Skin of body (tissue), 2 donors: ENCODE measurements around the gene MTCL1. TPM values are rescaled to one million over a fixed set of nuclear protein-coding genes. Genes with fewer than 3 reads are reported as not detected.

Source experiments
- DNase-seq: peaks from one replicate; lab custom pipeline; 2025; lab: John Stamatoyannopoulos, UW
- total RNA-seq: library from RNA; depleted of rRNA; stranded (reverse); fragments of >200 nt; gene quantifications from one replicate; pipeline ENCODE4 v1.2.3, GENCODE V29; 2014

The MTCL1 gene
- total RNA-seq: 10.7 TPM

DNA sequence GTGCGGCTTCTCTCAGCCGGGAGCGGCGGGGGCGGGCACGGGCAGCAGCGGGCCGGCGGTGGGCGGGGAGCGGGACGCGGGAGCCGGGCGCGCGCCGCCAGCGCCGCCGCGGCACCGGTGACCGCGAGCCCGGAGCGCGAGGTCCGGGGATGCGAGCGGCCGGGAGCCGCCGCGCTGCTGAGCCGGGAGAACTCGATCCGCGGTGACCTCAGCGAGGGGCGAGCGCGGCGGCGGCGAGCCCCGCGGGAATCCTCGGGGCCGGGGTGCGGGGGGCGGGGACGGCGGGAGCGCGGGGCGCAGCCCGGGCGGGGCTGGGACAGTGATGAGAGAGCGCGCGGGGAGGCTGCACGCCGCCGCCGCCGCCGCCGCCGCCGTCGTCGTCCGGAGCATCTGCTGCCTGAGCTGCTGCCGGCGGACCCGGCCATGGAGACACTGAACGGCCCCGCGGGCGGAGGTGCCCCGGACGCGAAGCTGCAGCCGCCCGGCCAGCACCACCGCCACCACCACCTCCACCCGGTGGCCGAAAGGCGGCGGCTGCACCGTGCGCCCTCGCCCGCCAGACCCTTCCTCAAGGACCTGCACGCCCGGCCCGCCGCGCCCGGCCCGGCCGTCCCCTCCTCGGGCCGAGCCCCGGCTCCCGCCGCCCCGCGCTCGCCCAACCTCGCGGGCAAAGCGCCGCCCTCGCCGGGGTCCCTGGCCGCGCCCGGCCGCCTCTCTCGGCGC is at the start of gene MTCL1:
MTCL1 (plus strand) TSS at position 319 of the 723 bp plus-strand sequence; CDS start at position 424, 105 bp downstream.
- DNase-seq: no peak

DNA sequence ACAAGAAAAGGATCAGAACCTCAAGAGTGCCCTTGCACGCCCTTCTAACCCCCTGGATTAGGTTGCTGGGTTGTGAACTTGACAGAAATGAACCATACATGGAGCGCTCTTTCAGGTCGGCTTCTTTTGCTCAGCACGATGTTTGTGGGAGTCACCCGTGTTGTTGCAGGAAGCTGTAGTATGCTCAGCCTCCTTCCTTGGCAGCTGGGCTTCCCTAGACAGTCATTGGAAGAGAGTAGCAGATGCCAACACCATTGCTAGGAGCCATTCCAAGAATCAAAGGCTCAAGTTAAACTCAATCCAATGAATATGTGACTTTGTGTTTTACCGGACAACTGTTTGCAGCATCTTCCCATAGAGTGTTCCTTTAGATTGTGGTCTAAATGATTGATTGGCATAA is 49.1 kb upstream of the MTCL1 start:
- no peak for DNase-seq

DNA sequence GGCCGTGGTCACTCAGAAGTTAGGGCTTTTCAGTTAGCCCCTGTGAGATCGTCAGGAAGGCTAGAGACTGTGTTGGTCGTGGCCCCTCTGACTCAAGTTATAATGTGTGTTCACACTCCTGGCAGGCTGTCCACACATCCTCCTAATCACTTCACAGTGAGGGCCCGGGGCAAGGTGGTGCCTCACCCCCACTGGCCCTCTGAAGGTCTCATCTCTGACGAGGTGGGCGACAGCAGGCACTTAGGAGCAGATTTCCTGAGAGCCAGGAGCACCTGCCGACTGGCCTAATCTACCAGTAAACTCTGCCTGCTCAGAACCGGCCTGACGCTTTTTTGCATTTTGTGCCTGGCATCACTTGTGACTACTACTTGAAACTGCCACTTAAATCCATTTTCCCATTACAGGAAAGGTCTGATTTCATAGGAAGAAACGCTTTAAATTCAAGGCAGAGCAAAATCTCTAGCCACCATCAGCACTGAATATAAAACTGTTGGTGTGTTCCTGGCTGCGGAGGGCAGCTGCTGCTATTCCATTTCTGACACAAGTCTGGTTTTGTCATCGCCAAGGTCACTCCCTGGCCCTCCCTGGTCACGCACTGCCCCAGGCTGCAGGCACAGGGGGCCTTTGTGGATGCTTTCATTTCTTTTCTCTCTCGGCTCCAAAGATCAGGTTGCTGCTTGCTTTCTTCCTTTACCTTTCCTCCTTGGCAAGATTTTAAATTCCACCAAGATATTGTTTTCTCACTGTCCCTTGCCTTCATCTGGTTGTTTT is 48.1 kb upstream of the MTCL1 start:
- DNase-seq: no peak

DNA sequence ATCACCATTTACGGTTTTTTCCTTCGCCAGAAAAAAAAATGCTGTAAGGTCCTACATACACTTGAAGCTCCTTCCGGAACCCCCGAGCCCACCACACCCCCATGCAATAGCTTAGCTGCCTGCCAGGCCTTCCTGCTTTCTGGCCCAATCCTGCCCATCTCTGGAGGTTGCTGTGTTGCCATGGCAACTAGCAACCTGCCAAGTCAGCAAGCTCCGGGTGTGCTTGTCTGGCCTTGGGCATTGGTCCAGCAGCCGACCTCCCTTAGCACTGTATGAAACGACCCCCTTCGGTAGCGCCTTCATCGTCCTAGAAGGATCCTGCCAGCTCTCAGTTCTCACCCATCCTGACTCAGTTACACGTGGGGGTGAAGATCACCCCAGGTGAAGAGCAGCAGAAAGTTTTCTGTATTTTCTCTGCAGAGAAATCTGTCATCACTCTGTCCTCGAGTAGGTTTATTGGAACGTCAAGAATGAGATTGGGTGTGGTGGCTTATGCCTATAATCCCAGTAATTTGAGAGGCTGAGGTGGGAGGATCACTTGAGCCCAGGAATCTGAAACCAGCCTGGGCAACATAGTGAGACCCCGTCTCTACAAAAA is 47.4 kb upstream of the MTCL1 start:
- DNase-seq: no peak

DNA sequence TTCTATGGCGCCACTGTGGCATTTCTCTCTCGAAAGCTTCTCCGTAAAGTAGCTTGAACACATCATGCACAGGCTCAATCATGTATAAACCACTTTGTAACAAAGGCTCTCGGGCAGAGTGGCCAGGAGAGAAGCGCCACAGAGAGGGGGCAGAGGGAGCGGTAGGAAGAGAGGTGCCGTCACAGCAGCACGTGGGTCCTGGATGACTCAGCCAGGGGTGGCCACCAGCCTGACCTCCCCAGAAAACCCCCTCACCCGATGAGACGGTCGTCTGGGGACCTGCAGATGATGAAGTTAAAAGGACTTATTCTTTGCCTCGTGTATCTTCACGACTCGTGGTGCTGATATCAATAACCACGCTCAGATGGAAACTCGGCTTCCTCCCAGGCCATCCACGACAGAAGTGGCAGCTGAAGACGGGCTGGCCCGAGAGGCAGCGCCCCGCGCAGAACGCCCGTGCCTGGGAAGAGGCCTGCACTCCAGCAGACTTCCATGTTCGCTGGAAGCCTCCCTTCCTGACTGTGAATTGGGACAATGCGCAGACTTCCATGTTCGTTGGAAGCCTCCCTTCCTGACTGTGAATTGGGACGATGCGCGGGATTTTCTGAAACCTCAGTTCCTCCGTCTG is 46.4 kb upstream of the MTCL1 start:
- no peak for DNase-seq

DNA sequence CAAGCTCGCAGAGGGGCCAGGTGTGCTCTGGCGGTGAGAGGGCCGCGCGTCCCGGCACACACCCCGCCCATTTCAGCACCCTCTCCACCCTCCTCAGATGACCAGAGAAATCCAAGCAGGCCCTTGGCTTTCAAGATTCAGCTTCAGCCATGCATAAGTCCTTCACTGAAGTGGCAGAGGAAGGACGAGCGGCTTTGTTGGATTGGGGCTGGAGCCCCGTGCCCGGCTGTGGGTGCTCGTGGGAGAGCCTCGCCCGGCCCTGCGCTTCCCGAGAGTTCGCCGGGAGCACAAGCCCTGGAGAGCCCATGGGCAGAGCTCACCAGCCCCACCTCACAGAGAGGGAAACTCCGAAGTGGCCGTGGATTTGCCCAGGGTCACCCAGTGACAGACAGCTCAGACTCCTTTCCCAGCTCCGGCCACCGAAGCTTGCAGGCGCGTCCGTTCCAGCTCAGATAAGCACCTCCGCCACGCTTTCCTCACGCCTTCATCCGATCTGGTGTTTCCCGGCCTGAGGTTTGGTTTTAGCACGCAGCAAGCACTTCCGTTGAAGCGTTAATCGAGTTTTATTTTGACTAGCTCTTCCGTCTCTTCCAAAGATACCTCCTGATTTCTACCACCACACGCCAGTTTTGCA is 45.6 kb upstream of the MTCL1 start:
- no peak for DNase-seq

DNA sequence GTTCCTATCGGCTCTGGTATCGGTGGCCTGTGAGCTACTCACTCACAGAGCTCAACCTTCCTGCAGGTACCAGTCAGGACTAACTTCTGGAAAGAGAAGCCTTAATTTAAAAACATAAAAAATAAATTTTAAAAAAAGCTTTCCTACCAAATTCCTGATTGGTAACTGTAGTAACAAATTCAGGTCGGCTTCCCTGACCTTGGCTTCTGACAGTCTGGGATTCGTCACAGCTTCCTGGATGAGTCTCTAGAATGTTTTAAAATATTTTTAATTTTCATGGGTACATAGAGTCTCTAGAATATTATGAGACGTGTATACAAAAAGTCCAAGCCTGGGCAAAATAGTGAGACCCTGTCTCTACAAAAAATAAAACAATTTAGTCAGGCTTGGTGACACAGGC is 45.0 kb upstream of the MTCL1 start:
- DNase-seq: no peak

DNA sequence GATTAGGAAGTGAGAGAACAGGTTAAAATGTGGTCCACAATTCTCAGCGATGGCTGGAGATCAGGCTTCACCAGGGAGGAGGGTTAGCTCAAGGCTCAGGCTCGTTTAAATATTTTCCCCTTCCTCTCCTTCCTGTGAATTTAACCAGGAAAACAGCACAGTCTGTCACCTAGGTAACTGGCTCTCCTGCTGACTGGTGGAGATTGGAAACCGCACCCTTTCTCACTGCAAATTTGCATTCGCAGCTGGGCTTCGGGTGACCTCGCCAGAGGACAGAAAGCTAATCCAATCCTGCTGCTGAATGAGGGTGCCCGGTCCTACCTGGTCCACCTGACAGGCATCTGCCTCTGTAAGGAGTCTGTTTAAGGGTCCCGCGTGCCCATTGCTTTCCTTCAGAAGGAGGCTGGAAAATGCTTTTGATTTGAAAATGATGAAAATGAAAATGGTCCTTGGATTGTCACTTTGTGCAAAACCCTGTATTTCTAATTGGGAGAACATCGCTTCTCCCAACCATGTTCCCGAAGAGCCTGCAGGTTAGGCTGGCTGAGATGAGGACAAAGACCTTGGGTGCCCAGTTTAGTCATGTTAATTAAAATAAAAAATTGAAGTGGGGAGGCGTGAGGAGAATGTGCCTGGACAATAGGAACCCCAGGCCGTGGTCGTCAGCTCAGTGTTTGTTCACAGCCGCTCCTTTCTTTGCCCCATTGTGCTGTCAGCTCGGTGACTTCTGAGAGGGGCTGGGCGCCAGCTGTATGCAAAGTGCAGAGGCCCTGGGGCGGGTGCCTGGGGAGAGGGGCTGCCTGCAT is 43.4 kb upstream of the MTCL1 start:
- no peak for DNase-seq

DNA sequence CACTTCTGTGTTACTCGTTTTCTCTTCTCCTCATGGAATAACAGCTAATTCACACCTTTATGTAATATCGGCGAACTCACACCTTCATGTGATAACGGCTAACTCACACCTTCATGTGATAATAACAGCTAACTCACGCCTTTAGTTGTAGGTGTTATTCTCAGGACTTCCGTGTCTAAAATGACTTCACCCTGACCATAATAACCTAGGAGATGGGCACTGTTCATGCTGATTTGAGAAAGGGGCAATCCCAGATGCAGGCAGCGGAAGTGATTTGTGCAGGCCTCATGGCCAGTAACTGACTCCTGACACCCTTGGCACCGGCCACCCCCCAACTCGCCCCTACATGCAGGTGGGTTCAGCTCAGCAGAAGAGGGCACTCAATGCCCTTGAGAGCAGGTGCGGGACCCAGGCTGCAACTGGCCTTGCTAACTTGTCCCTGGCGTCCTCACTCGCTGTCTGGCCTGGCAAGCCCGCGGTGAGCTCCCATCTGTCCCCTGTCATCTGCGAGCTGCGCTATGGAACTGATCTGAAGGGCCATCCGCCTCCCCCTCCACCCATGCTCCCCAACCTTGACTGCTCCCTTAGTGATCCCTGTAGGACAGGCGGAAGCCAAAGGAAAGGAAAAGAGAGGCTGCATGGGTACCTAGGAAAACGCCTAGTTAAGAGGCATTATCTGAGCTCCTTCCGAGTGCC is 42.6 kb upstream of the MTCL1 start:
- no peak for DNase-seq

DNA sequence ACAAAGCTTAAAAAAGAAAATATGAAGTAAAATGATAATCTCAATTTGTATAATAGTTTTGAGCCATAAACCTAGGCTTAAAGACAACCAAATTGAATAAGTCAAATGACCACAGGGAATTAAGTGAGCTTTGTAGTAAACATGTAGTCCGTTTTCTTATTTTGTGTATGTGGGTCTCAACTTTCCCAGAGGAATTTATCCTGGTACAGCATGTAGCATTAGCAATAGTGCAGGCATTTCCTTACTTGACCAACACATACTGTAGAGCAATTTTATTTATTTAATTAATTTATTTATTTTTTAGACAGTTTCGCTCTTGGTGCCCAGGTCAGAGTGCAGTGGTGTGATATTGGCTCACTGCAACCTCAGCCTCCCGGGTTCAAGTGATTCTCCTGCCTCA is 37.5 kb upstream of the MTCL1 start:
- DNase-seq: no peak

DNA sequence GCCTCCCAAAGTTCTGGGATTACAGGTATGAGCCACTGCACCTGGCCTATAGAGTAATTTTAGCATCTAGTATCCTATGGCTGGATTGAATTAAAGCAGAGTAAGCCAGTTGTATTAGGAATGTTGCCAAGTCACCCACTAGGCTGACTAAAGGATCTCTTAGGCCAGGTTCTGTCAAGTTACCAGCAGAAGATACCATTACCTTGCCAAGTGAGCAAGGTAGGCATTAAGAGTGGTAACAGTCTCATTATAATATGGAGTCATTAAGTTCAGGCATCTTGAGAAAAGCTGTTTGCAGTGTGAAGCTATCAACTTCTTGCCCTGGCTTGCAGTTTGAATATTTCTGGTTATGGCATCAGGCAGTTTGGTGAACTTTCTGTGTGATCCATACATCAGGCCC is 37.0 kb upstream of the MTCL1 start:
- DNase-seq: no peak

DNA sequence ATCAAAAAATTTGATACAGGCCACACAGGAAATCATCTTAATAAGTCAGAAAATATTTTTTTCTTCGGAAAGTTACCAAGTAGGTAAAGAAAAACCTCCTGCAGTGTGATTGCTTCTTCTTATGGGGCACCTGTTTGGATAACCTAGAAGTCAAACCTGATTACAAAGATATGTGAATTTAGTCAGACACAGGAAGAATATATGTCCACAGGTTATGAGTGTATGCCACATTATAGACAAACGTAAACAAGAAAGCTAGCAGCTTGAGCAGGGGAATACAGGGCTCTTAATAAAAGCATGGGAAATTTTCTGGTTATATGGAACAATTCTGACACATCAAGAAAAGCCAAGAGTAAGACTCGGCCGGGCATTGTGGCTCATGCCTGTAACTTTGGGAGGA is 35.8 kb upstream of the MTCL1 start:
- DNase-seq: no peak

DNA sequence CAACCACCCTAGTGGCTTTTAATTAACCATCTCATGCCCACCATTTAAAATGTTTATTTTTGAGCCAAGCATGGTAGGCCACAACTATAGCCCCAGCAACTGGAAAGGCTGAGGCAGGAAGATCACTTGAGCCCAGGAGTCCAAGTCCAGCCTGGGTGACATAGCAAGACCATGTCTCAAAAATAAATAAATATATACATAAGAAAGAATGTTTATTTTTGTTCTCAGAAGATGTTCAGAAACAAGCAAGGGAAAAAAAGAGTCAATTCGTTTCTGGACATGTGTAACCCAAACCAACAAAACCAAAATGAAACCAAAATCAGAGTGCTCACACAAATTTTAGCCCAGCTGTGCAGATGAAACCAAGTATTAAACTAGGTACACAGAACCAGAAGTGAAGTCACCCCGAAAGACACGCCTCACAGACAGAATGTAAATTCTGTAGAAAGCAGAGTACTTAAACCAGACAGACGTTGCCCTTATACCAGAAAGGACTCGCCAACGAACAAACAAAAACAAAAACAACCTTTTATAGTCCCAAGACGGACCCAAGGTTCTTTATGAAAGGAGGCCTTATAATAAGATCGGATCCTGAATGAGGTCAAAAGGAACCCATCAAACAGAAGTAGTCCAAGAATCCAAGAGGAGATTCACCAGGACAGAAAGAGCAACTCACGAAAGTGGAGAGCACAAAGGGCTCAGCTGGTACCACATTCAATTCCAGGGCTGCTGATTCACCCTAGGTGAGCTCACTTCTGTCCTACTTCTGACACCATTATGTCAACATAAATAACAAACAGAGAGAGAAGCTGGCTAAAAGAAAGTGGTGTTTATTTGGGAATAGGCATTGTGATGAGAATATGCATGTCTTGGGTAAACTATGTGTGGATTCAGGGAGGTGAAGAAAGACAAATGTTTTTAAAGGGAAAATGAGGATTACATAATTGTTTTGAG is 31.8 kb upstream of the MTCL1 start:
- no peak for DNase-seq

DNA sequence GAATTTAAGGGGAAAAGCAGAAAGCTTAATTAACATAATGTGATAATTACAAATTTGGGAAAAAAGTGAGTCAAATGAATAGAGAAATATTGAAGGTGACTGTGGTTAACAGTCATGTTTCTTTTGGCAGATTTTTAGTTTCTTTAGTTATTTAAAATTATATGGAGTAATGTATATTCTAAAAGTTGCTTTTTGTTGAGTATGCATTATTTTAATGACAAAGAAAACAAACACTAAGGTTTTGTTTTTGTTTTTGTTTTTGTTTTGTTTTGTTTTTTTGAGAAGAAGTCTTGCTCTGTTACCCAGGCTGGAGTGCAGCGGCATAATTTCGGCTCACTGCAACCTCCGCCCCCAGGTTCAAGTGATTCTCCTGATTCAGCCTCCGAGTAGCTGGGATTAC is 30.3 kb upstream of the MTCL1 start:
- DNase-seq: no peak

DNA sequence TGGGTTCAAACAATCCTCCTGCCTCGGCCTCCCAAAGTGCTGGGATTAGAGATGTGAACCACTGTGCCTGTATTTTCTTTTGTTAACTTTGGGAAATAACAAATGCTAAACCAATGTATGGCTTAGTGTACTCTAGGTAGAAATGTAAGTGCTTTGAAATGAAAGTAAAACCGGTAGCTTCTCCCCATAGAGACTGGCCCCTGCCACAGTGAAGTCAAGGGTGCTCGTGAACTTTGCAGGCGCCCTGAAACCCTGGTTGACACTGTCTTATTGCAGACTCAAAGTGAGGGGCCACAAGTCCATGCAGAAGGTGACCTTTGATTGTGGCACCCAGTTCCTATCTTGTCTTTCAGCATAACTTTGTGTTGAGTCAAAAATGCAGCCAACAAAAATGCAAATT is 24.2 kb upstream of the MTCL1 start:
- DNase-seq: no peak

DNA sequence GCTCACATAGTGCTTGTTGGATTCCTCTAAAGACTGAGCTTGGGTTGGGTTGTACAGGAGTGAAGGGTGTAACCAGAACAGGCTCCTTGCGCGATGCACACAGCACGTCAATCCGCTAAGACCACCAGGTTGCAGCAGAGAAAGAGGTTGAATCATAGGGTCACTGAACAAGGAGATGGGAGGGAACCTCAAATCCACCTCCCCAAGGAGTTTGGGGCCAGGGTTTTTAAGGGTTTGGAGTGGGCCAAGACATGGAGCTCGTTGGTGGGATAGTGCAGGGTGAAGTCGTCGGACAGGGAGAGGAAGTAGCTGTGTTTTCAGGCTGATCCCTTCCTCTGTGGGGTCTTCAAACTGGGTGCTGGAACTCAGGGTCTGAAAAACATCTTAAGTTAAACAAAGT is 20.8 kb upstream of the MTCL1 start:
- no peak for DNase-seq

DNA sequence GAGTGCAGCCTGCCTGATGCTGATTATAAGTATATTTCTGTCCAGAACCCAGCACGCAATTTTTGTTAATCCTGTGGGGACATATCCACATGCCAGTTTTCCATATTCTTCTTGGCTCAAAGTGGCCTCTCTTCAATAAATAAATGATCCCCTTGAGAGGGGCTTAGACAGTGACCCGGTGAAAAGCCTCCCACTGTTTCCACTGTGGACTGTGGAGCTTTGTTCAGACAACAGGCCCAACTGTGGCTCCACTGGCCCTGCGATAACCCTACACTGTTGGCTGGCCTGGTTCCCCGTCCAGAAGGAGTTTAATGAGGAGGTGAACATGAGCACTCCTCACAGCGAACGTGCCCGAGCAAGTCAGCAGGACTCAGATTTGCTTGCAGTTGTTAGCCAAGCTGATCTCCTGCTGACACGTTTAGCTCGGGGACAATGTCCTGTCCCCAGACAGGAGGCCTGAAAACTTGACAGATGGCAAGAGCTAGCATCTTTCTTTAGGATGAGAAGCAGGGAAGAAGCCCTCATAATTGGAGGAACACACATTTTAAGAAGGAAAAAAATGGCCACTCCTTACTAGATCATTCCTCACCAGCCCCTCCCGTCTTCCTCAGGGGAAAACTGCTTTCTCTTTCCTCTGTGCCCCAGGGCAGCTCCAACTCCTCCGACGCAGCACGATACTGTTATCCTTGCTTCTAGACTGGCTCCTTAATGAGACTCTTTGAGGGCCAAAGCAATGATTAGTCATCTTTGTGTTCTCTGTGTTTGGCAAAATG is 20.0 kb upstream of the MTCL1 start:
- no peak for DNase-seq

DNA sequence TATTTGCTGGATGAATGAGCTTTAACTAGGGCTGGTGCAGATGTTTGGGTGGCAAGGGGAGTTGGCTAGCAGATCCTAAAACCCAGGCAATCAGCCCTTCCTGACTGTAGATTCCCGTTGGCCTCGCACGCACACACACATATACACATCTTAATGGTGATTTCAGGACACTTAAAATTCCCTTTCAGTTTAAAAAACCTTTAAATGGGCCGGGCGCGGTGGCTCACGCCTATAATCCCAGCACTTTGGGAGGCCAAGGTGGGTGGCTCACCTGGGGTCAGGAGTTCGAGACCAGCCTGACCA is 19.5 kb upstream of the MTCL1 start:
- DNase-seq: no peak

DNA sequence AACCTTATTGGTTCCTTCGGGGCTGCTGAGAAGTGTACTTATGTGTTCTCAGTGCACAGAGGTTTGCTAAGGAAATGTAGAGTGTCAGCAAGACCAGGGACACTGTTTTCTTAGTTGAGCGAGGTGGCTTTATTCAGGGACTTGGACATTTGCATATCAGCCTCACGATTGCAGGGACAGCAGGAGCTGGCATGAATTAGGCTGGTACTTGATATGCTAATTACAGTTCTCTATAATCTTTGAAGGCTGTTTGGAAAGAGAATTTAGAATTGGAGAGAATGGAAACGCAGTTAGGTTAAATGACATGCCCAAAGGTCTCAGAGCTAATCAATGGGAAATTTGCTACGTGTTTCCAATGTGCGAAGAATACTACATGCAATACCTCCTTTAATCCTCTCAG is 18.7 kb upstream of the MTCL1 start:
- DNase-seq: no peak
